Stimulated activated CD8-positive, alpha-beta memory T cell treated with anti-CD3 and anti-CD28 coated beads, Interleukin-12 subunit alpha, Interleukin-12 subunit beta, amount 100 ng/mL, for 24 hours (primary cell): ENCODE data around the gene NAA80.

ENCODE experiments used
- DNase-seq: peaks from one replicate; pipeline ENCODE4 v3.0.0-alpha.2; 2020; ENCODE audit errors: extremely low read depth

The NAA80 gene

GRCh38 chr3:50298836-50299637 lies at the start of gene NAA80, which contains the start of gene HYAL3:
TSS of gene NAA80 (minus strand) at chr3:50299405. CDS start at chr3:50297463, 1,942 bp downstream.
TSS of gene HYAL3 (minus strand) at chr3:50299405. CDS start at chr3:50295602, 3,803 bp downstream.
- peak; percentile 95 for DNase-seq

- DNase-seq: no peak
Measured at GRCh38 chr3:50347187-50347813, 48.1 kb upstream of the NAA80 start.

GRCh38 chr3:50345586-50346234 lies 46.5 kb upstream of the NAA80 start, which contains the start of gene ZMYND10:
TSS of gene ZMYND10 (minus strand) at chr3:50345732. CDS start at chr3:50345579, 153 bp downstream.
- DNase-seq: no peak

GRCh38 chr3:50345008-50345407 lies 45.8 kb upstream of the NAA80 start:
- DNase-seq: no peak

GRCh38 chr3:50342813-50343633 lies 43.8 kb upstream of the NAA80 start:
- DNase-seq: no peak

GRCh38 chr3:50341996-50342650 lies 42.9 kb upstream of the NAA80 start:
- no peak for DNase-seq

- DNase-seq: no peak
Measured at GRCh38 chr3:50341537-50341936, 42.3 kb upstream of the NAA80 start.

GRCh38 chr3:50340448-50341329 lies 41.5 kb upstream of the NAA80 start, which contains the start of gene RASSF1:
TSS of gene RASSF1 (minus strand) at chr3:50340836. CDS start at chr3:50340805, 31 bp downstream.
- no peak for DNase-seq

GRCh38 chr3:50340147-50340447 lies 40.9 kb upstream of the NAA80 start:
- no peak for DNase-seq

GRCh38 chr3:50339485-50340146 lies 40.4 kb upstream of the NAA80 start:
- DNase-seq: no peak

GRCh38 chr3:50338965-50339364 lies 39.8 kb upstream of the NAA80 start:
- no peak for DNase-seq

- peak; percentile 95 for DNase-seq
Measured at GRCh38 chr3:50337175-50337861, 38.1 kb upstream of the NAA80 start.

GRCh38 chr3:50336452-50337174 lies 37.4 kb upstream of the NAA80 start:
- DNase-seq: no peak

- DNase-seq: no peak
Measured at GRCh38 chr3:50334339-50335075, 35.3 kb upstream of the NAA80 start.

- no peak for DNase-seq
Measured at GRCh38 chr3:50333744-50334328, 34.6 kb upstream of the NAA80 start.

GRCh38 chr3:50331364-50331907 lies 32.2 kb upstream of the NAA80 start:
- no peak for DNase-seq

- no peak for DNase-seq
Measured at GRCh38 chr3:50330330-50330729, 31.1 kb upstream of the NAA80 start.
